PC-3 (cell line): ENCODE data around the gene LTC4S. TPM values are rescaled to one million over a fixed set of nuclear protein-coding genes. Genes with fewer than 3 reads are reported as not detected.

Source experiments
- ATAC-seq: fragments of 200-7000 bp; cut with Tn5 transposase; 2 replicates; pipeline ENCODE4 v1.9.1; 2020; ENCODE audit warnings: mild to moderate bottlenecking, moderate library complexity
- BruUV-seq: library from RNA; stranded (reverse); fragments of 400-500 nt; replicated peaks from 2 replicates; lab custom pipeline; 2021; lab: Mats Ljungman, UMichigan
- CTCF ChIA-PET: fragments of 300-600 bp; sonication (Branson Sonifier 250); formaldehyde crosslinking; loops from one replicate; lab custom pipeline; 2022; ENCODE audit warnings: antibody characterized with exemption; lab: Charles Lee
- POLR2A ChIA-PET: fragments of 300-600 bp; sonication (Branson Sonifier 250); formaldehyde crosslinking; loops from one replicate; lab custom pipeline; 2022; ENCODE audit warnings: antibody characterized with exemption; ENCODE audit not compliant: unreplicated experiment; lab: Charles Lee
- DNase-seq: peaks from one replicate; pipeline ENCODE4 v3.0.0-alpha.2; 2015
- H2AFZ ChIP-seq: fragments of 300-600 bp; sonication (generic); 2 replicates; pipeline ENCODE4 v1.6.0; 2016; ENCODE audit warnings: antibody characterized with exemption, low read length
- H3F3A ChIP-seq: fragments of 300-600 bp; sonication (generic); one replicate; pipeline ENCODE4 v1.6.0; 2017; ENCODE audit warnings: antibody characterized with exemption, low read length, control low read depth, mild to moderate bottlenecking; ENCODE audit not compliant: unreplicated experiment
- H3K27ac ChIP-seq: fragments of 300-600 bp; sonication (generic); 2 replicates; pipeline ENCODE4 v1.5.1; 2016; ENCODE audit warnings: mild to moderate bottlenecking, low read length
- H3K27me3 ChIP-seq: fragments of 300-600 bp; sonication (generic); 2 replicates; pipeline ENCODE4 v1.6.1; 2016; ENCODE audit warnings: low read length, mixed read lengths
- H3K36me3 ChIP-seq: fragments of 300-600 bp; sonication (generic); 2 replicates; pipeline ENCODE4 v1.6.1; 2016; ENCODE audit warnings: low read depth, mixed run types, low read length, mixed read lengths
- H3K4me1 ChIP-seq: fragments of 300-600 bp; sonication (generic); 2 replicates; pipeline ENCODE4 v1.5.1; 2016; ENCODE audit warnings: low read length; ENCODE audit not compliant: insufficient read depth
- H3K4me2 ChIP-seq: fragments of 300-600 bp; sonication (generic); 2 replicates; pipeline ENCODE4 v1.6.0; 2016; ENCODE audit warnings: low read length
- H3K4me3 ChIP-seq: fragments of 300-600 bp; sonication (generic); 2 replicates; pipeline ENCODE4 v1.5.1; 2016; ENCODE audit warnings: mild to moderate bottlenecking, low read length, mixed read lengths
- H3K79me2 ChIP-seq: fragments of 300-600 bp; sonication (generic); 2 replicates; pipeline ENCODE4 v1.6.1; 2017; ENCODE audit warnings: low read length, mixed read lengths
- H3K9ac ChIP-seq: fragments of 300-600 bp; sonication (generic); 2 replicates; pipeline ENCODE4 v1.6.0; 2016; ENCODE audit warnings: mild to moderate bottlenecking, low read length
- H3K9me2 ChIP-seq: fragments of 300-600 bp; sonication (generic); replicated peaks from 2 replicates; pipeline ENCODE4 v1.6.1; 2016; ENCODE audit warnings: mixed run types, low read length, mixed read lengths
- H3K9me3 ChIP-seq: fragments of 300-600 bp; sonication (generic); 2 replicates; pipeline ENCODE4 v1.6.1; 2016; ENCODE audit warnings: low read length, mixed read lengths
- H4K20me1 ChIP-seq: fragments of 300-600 bp; sonication (generic); 2 replicates; pipeline ENCODE4 v1.6.1; 2016; ENCODE audit warnings: low read length, mixed read lengths
- EZH2 ChIP-seq: fragments of 300-600 bp; sonication (generic); IDR thresholded peaks from one replicate; pipeline ENCODE4 v1.6.1; 2017; ENCODE audit warnings: antibody characterized with exemption, mild to moderate bottlenecking, low read length; ENCODE audit not compliant: unreplicated experiment
- EZH2phosphoT487 ChIP-seq: fragments of 300-600 bp; sonication (generic); IDR thresholded peaks from 2 replicates; pipeline ENCODE4 v1.6.1; 2018; ENCODE audit warnings: mild to moderate bottlenecking, antibody characterized with exemption, low read length, borderline replicate concordance
- intact Hi-C: fragments of 100-400 bp; cut with micrococcal nuclease; formaldehyde crosslinking; loops from 2 replicates; pipeline ENCODE4 v1.9.0; 2023
- total RNA-seq: library from RNA; depleted of rRNA; stranded (reverse); fragments of >200 nt; gene quantifications from 2 replicates; pipeline ENCODE4 v1.2.3, GENCODE V29; 2014
- TF ChIP-seq, protein P1 (sequence below): fragments of 300-600 bp; sonication (generic); conservative IDR thresholded peaks from 2 replicates; pipeline ENCODE4 v1.5.1; 2017; ENCODE audit warnings: antibody characterized with exemption, low read depth, mild to moderate bottlenecking, low read length

Gene LTC4S
- total RNA-seq, 1 experiment from 2014 or later: 1.5 TPM

DNA sequence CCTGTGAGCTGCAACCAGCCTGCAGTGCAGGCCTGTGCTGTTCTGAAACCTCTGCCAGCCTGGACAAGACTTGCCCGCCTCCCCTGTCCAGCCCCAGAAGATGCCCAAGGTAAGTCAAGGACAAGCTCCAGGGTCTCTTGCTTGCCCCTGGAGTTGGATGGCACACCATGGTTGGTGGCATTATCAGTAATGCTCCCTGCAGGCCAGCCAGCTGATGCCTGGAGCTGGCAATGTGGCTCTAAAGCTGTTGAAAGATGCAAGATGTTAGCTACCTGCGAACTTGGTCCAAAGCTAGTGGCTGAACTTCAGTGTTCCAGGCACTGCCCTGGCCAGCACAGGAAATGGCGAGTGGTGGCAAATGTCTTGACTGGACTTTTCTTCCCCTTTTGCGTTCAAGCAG, 14.0 kb upstream of the LTC4S start:
- no peaks in the 10 kb centered on the region for H3K79me2 ChIP-seq
- DNase-seq (no peak), ATAC-seq (no peak)
- H4K20me1 ChIP-seq: no peaks in the 10 kb centered on the region
- H3K27me3 ChIP-seq: no peaks in the 10 kb centered on the region
- H3F3A ChIP-seq: no peaks in the 10 kb centered on the region
- ChIA-PET POLR2A (no interaction called here), CTCF (no interaction called here)
- H3K36me3 ChIP-seq: no peaks in the 10 kb centered on the region
- no peaks in the 10 kb centered on the region for H3K9me3 ChIP-seq
- H3K4me1 ChIP-seq: no peaks in the 10 kb centered on the region
- H3K4me3 ChIP-seq: no peak overlapping the region
- no peak overlapping the region for H3K4me2 ChIP-seq
- H2AFZ ChIP-seq: no peak overlapping the region
- no peak overlapping the region for H3K27ac ChIP-seq
- no peaks in the 10 kb centered on the region for H3K9me2 ChIP-seq
- TF ChIP-seq EZH2: no peak
- TF ChIP-seq, protein P1, sequence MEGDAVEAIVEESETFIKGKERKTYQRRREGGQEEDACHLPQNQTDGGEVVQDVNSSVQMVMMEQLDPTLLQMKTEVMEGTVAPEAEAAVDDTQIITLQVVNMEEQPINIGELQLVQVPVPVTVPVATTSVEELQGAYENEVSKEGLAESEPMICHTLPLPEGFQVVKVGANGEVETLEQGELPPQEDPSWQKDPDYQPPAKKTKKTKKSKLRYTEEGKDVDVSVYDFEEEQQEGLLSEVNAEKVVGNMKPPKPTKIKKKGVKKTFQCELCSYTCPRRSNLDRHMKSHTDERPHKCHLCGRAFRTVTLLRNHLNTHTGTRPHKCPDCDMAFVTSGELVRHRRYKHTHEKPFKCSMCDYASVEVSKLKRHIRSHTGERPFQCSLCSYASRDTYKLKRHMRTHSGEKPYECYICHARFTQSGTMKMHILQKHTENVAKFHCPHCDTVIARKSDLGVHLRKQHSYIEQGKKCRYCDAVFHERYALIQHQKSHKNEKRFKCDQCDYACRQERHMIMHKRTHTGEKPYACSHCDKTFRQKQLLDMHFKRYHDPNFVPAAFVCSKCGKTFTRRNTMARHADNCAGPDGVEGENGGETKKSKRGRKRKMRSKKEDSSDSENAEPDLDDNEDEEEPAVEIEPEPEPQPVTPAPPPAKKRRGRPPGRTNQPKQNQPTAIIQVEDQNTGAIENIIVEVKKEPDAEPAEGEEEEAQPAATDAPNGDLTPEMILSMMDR: no peak
- TF ChIP-seq EZH2phosphoT487: no peak
- no TSS peak for BruUV-seq
- no peak overlapping the region for H3K9ac ChIP-seq
- intact Hi-C loops: no loop called here

DNA sequence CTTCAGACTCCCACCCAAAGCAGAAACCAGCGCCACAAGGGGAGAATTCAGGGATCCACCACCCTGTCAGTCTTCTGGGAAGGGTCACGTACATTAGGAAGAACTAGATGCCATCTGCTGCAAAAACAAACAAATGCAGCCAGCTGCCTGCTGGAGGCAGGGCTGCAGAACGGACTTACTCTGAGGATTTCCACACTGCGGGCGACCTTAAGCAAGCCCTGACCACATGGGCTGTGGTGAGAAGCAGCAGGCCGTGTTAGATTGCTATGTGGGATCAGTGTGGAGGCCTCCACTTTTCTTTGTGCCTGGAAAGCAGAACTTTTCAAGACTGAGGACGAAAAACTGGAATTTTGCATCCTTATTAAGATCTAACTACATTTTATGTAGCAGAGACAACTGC, 13.4 kb upstream of the LTC4S start:
- no peak overlapping the region for H2AFZ ChIP-seq
- H3K9me2 ChIP-seq: no peaks in the 10 kb centered on the region
- intact Hi-C loops: no loop called here
- BruUV-seq: no TSS peak
- H3K4me2 ChIP-seq: no peak overlapping the region
- CTCF ChIA-PET: no interaction called here
- no peaks in the 10 kb centered on the region for H3K9me3 ChIP-seq
- H3K27me3 ChIP-seq: no peaks in the 10 kb centered on the region
- H3K4me1 ChIP-seq: no peaks in the 10 kb centered on the region
- no peaks in the 10 kb centered on the region for H3K79me2 ChIP-seq
- ATAC-seq (no peak), DNase-seq (no peak)
- TF ChIP-seq EZH2: no peak
- TF ChIP-seq EZH2phosphoT487: no peak
- TF ChIP-seq, protein P1: no peak
- no peak overlapping the region for H3K27ac ChIP-seq
- H3K4me3 ChIP-seq: no peak overlapping the region
- no peaks in the 10 kb centered on the region for H3K36me3 ChIP-seq
- no peak overlapping the region for H3K9ac ChIP-seq
- H3F3A ChIP-seq: no peaks in the 10 kb centered on the region
- no peaks in the 10 kb centered on the region for H4K20me1 ChIP-seq
- POLR2A ChIA-PET: no interaction called here

DNA sequence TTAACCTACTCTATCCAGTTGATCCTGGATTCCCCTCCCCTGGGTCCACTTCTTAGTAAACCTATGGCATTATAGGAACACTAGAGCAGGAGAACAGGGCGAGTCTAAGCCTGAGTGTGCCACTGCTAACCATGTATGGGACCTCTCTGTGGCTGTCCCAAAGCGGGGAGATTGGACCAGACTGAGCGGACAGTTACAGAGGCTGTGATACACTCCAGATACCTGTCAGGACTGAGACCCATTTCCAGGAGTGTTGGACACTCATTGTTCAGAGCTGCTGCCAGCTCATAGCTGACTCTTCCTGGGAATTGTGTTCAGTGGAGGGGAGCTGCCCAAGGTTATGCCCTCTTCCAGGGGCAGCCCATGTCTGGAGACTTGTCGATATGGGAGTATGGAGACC, 11.9 kb upstream of the LTC4S start:
- BruUV-seq: no TSS peak
- POLR2A ChIA-PET: no interaction called here

More for the DNA sequence above, 11.9 kb upstream of the LTC4S start:
- Histone ChIP-seq H3K27ac (no peak overlapping the region), H3K4me2 (no peak overlapping the region), H3K9me2 (no peaks in the 10 kb centered on the region), H3K4me1 (no peaks in the 10 kb centered on the region), H2AFZ (no peak overlapping the region), H3K36me3 (no peaks in the 10 kb centered on the region), H3K9ac (no peak overlapping the region), H3K27me3 (no peaks in the 10 kb centered on the region), H3K4me3 (no peak overlapping the region), H4K20me1 (no peaks in the 10 kb centered on the region), H3K79me2 (no peaks in the 10 kb centered on the region), H3K9me3 (no peaks in the 10 kb centered on the region), H3F3A (no peaks in the 10 kb centered on the region)
- TF ChIP-seq EZH2phosphoT487 (no peak), EZH2 (no peak)
- TF ChIP-seq, protein P1: no peak
- ATAC-seq (no peak), DNase-seq (no peak)
- CTCF ChIA-PET: no interaction called here
- intact Hi-C loops: no loop called here
